GM19238 (cell line): ENCODE results near the gene ADARB2.

Experiments used
- DNase-seq: peaks from one replicate; pipeline ENCODE4 v3.0.0; 2011; ENCODE audit warnings: low spot score; ENCODE audit not compliant: insufficient read length

ADARB2 gene

DNA sequence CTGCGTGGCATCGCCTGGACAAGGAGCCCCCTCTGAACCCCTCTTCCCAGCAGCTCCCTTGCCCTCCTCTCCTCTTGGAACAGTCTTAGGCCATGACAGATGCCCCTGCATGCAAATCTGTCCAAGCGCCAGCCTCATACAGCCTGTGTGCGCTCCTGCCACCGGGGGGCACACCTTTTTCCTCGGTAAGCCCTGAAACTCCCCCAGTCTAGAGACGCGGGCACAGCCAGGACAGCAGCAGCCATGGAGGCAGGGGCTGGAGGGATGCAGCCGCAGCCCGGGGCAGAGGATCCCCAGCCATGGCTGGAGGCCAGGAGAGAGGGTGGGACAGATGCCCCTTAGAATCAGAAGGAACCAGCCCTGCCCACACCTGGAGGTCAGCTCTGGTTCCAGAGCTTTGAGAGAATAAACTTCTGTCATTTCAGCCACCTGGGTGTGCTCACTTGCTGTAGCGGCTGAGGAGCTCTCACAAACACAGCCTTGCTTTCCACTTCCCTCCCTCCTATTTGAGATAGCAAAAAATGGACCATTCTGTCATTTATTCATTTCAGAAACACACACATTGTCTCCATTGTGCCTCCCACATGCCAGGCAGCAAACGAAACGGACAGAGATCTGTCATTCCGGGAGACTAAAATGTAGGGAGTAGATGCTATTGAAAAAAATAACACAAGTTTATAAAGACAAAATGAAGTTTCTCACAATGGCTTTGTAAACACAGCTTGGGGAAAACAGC, 439.6 kb downstream of the ADARB2 start:
- DNase-seq = no peak

DNA sequence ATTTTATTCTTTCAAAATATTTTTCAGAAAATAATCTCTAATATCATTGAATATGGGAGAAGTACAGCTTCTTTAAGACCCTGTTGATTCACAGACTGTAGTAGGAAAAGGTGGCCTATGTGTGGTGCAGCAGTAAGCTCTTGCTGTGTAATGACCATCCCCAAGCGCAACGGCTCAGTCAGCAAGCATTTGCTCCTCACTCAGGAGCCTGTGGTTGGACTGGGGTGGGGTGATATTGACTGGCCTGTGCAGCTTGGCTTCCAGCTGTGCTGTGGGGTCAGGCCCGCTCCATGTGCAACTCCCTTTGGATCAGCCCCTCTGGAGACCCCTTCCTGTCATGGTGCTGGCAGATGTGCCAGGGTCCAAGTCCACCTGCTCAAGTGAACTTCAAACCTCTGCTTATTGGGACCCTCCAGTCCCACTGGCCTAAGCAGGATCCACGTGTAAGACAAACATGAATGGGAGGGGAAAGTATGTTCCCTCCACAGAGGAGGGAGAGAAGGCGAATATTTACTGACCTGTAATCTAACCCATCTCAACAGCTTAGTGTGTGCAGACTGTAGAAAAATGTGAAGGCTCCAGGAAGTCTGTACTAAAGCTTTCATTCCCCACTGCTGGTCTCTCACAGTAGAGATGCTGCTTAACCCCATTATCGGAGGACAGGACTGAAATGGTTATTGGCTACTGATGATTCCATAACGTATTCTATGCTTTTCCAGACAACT, 441.4 kb downstream of the ADARB2 start:
- no peak for DNase-seq

DNA sequence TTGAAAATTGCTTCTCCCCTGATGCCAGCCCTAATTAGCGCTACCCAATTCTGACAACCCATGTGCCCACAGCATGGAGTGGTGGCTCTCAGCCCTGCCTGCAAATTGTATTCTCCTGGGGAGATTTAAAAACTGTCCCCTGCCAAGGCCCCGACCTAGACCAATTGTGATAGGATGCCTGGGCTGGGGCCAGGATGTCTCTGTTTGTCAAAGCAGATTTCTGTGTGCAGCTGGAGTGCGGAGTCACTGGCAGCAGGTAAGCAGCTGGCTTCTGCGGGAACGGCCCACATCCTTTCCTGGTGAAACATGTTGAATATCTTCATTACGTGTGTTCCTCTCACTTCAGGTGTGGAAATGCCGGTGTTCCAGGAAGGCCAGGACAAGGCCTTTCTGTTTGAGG, 442.6 kb downstream of the ADARB2 start:
- no peak for DNase-seq

DNA sequence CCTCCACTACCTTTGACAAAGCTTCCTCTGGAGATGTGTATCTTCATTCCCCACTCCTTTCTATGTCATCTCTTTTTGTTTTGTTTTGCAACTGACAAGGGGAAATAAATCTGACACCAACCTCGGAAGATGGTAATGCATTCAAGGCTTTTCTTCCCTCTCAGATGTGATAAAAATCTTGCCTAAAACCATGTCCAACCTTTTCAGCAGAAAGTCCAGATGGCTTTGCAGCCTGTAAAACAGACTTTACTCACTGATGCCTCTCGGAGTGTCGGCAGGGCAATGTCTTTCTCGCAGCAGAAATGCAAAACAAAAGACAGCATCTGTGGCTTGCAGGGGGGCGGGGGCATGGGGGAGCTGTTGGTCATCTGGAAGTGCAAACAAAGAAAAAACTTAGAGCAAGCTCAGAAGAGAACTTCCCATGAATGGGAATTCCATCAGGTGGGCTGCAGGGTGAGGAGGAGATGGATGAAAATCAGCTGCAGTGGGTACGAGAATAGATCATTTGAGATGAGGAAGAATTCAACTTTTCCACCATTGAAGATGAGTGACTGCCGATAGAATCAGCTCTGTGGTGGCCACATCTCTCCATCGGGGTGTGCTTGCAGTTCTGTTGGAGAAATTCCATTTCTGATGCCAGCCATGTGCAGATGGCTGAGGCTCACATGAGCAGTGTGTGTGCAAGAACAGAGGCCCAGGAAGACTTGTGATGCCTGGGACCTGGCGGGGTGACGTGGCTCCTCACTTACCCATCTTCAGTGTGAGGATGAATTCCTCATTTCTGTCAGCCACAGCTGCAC, 443.5 kb downstream of the ADARB2 start:
- DNase-seq = no peak

DNA sequence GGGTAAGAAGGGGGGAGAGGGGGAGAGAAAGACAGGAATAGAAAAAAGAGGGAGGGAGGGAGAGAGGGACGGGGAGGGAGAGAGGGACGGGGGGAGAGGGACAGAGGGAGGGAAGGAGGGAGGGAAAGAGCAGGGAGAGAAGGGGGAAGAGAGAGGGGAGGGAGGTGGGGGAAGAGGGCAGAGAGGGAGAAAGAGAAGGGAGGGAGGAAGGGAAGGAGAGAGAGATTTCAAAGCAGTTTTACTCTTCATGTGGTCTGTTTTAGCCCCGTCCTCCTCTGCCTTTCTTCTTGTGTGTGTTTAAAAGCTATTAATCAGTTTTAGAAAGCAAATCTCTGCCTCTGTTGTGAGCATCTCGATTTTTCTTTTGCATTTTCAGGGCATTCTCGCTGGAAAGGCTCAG, 444.2 kb downstream of the ADARB2 start:
- DNase-seq = no peak

DNA sequence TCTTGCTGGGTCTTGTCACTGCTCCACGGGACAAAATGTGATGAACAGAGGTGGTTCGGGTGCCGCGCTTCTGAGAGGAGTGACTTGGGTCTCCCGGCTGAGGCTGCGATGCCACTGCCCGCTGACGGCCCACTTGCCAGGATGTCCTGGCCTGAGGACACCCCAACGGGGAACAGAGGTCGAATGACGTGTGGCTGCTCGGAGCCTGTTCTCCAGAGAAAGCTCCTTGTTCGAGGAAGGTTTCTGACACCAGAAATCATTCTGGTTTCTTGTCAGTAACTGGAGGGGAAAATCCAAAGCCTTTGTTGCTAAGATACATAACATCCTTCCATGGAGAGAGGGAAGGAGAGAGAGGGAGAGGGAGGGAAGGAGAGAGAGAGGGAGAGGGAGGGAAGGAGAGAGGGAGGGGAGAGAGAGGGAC, 444.7 kb downstream of the ADARB2 start:
- no peak for DNase-seq

DNA sequence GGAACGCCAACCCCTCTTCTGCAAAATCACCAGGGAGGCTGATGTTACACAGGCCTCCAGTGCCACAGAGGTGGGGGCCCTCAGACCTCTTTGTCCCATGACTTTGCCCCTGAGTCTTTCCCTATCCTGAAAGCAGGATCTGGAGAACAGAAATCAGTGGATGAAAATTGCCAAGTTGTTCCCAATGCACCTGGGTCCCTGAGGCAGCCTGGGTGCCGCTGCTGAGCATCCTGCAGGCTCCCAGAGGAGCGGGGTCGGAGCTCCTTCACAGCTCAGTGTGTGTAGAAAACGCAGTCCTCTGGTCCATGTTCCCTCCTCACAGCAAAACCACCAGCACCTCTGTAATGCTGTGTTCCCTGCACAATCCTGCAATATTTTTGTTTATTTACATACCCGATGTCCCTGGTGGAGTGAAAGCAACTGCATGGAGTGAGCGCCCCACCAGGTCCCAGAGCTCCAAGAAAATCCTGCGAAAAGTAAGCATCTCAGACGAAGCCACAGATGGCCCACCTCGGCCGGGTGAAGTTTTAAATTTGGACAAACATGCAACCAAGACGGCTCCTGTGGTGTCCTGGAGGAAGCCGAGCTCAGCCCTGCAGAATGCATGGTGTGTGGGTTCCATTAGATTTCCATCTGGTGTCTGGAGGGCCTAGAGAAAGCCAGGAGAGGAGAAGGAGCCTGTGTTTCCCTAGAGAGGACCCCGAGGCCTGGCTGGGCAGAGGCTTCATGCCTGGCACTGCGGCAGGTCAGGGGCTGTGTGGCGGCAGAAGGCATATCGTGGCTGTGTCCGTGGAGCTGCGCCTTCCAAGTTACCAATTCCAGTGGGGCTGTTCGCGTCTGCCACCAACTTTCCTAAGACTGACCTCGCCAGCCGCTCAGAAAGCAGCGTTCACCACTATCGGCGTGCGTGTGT, 445.9 kb downstream of the ADARB2 start:
- no peak for DNase-seq

DNA sequence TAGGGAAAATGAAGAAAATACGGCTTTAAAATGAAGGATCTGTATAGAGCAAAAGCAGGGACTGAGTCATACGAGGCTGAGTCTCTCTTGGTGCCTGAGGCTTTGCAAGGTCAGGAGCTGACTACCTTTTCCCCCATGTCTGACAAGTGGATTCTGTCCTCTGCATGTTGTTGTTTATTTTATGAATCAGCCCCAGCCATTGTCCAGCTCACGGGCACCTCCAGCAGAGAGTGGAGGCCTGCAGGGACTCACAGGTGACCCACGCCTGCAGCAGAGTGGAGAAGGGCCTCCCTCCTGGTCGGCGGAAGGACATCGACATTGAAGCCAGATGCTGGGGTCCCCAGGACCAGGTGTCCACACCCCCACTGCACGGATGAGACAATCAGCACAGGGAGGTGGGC, 447.3 kb downstream of the ADARB2 start:
- DNase-seq = no peak

DNA sequence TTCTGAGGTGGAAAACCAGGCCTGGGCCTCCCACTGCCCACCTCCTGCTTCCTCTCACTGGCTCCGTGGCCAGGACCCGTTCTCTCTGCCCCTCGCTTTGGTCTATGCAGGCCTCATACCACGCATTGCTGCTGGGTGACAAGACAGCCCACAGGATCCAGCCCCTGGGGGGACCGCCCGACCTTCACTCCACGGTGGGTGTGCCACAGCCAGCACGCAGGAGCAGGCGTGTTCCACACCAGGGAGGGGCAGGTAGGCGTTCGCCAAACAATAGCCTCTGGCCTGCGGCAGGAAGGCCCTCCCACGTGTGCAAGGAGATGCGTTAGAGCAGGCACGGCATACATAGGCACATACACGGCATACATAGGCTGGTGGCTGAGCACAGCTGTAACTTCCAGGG, 447.7 kb downstream of the ADARB2 start:
- no peak for DNase-seq

DNA sequence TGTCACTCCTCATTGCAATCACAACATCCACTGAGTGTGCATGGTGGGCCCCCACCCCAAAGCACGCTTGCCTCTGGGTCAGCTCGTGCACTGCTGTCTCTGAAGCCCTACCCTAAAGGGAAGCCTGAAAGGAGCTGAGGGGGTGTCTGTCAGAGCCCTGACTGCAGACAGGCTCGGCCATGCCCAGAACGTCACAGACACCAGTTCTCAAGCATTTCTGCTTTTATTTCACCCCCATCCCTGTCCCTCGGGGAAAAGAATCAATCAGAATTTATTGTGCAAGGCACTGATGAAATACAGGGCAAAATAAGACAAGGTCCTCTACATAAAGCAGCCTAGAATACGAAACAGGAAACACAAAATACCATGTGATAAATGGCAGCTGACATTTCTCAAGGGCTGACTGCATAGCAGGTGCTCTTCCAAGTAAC, 449.3 kb downstream of the ADARB2 start:
- no peak for DNase-seq

DNA sequence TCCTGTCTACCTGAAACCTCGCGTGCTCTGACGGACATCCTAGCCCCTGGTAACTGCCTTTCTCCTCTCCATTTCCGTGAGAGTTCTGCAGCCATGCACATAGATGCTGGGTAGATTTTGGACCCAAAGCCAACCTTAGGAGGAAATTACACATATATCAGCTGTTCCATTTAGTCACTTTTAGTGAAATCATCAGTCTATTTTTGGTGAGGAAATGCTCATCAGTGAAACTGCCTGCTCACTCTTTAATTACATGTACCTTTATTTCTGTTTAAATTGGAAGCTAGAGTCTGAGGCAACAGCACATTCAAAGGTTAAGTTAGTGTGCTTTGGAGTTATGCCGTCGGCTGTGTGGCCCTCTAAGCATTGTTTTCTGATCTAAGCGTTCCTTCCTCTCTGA, 449.8 kb downstream of the ADARB2 start:
- DNase-seq = no peak

DNA sequence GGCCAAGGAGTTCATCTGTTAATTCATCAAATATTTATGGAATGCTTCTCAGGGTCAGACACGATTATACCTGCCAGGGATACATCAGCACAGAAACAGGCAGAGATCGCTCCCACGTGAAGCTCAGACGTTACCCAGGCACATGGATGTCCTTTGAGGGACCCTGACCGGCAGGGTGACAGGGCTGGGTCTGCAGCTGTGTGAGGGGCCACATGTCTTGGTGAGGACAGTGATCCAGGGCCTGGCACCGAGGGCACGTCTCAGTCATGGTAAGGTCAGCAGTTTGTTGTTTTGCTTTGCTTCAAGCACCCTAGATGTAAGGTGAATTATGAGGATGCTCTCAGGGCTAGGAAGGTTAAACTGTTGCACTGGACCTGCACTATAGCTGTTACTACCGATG, 453.2 kb downstream of the ADARB2 start:
- DNase-seq = no peak

DNA sequence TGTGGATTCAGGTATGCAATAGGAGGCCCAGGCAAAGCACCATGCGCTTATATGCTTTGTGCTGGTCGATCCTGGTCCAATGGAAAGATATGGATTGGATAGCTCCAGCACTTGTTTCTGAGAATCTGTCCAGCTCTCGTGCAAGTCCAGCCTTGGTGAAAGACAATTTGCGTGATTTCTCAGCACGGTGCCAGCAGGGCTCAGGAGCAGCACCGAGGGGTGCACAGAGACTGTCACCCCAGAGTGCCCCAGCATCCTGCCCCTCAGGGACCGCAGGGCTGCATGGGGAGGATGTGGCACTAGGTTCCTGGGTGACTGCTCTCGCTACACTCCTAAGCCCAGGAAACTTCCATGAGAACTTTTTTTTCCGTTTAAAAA, 455.9 kb downstream of the ADARB2 start:
- DNase-seq = no peak

DNA sequence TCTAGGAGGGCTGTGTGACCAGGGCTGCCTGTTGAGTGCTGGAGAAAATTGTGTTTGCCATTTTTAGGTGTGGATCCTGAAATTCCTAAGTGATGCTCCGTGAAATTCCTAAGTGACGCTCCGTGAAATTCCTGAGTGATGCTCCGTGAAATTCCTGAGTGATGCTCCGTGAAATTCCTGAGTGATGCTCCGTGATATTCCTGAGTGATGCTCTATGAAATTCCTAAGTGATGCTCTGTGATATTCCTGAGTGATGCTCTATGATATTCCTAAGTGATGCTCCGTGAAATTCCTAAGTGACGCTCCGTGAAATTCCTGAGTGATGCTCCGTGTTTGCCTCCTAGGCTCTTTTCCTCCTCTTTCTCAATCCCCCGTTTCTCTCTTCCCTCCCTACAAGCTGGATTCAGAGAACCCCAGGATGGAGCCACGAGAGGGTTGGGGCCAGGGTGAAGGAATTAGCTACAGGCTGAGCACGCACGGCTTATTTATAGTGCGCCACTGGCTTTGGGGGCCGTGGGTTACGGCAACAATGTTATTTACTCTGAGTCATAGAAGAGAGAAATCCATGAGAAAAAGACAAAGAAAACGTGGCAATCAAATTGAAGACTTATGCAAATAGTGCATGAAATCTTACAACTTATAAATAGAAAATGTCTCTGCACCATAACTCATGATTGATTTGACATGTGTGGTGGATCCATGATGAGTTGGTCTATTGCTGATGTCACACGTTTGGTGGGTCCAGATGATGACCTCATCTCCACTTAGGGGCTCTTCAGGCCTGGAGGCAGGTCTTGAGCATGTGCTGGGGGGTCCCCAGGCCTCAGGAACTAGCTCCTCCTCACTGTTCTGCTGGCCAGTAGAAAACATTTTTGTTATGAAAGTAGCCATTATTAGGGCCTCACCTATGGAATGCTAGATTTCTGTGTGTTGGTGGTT, 456.6 kb downstream of the ADARB2 start:
- DNase-seq = no peak

DNA sequence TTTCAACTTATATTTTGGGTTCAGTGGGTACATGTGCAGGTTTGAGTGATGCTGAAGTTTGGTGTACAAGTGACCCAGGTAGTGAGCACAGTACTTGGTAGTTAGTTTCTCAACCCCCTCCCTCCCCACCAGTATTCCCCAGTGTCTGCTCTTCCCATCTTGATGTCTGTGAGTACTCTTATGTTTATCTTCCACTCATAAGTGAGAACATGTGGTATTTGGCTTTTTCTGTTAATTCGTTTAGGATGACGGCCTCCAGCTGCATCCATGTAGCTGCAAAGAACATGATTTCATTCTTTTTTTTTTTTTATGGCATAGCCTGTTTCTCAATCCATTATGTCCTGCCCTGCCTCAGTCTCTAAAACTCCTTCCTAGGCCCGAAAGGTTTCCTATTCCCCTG, 459.0 kb downstream of the ADARB2 start:
- DNase-seq = no peak

DNA sequence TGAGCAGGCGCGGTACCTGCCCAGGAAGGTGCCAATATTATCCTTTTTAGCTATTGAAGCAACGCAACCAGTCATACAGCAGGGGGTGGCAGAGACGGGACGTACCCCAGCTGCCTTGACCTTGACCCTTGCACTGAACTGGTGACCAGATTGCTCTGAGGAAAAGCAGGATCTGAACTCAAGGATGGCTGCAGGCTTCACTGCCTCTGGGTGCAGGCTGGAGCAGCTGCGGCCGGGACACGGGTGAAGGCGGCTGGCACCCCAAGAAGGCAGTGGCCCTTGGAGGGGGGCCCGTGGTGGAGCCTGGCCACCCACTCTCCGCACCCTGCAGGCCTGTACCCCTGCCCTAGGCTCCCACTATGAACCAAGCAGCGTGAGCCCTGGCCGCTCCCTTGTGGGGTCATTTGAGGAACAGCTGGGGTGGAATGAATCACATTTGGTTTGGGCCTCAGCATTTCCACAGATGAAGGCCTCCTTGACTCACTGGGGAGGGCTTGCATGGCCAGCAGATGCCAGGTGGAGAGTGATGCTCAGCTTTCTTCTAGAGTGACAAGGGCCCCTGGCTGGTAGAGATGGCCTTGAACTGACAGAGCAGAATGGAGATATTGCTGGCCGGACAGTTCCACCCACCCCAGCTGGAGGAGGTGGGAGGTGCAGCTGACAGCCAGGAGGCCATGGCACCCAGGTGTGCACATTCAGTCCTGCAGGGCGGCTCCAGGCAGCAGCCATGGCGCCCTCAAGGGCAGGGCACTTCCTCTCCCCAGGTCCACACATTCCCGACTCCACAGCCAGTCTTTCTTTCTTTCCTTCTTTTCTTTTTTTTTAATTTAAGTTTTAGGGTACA, 462.4 kb downstream of the ADARB2 start:
- DNase-seq = no peak

DNA sequence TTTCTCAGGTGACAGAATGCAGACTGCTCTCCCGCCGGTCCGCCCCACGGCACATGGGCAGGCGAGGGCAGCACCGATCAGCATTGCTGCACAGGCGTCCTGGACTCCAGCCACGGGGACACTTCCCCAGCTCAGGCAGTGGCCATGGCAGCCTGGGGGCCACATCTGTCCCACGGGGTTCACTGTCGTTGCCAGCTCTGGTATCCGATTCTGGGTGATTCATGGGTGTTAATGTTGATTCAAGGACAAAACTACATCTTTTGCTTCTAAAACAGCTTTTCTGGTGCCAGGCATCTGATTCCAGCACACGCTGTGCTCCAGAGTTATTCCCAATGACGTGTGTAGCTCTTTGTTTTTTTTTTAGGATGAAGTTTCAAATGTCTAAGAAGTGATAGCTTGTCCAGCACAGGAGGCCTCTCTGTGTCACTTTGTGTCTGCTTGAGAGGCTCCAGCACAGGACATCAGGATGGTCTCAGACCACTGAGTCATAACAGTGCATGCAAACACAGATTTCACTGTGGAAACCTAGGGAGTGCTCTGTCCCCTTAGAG, 463.1 kb downstream of the ADARB2 start:
- no peak for DNase-seq

DNA sequence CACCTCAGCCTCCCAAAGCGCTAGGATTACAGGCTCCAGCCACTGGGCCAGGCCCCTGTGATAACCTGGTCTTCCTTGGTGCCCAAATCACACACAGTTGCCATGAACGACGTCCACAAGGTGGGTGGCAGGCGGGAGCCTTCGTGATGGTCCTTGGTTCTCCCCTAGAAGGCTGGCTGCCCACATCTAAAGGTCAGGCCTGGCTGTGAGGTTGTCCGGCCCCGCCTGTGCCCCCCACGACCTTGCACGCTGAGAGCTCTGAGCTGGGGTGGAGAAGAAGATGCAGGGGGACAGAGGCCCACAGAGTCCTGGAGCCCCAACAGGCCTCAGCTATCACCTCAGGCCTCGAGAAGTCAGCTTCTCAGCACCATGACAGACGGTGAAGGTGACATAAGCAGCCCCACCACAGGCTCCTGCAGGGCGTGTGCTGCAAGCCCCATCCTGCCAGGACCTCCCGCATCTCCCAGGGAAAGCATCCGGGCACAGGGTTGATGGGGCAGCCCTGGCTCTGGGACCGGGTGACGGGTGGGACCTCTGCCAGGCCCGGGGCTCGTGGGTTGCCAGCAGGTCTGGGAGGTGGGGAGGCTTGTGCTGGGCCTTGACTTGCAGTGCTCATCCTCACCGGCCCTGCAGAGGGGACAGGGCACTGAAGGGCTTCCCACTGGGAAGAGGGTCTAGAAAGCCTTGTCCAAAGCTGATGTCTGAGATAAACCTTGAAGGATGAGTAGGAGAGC, 463.8 kb downstream of the ADARB2 start:
- no peak for DNase-seq
